HG02798 (cell line): ENCODE results near the gene C11orf68.
"Not testable (repeated sequence)": the region's sequence is repeated elsewhere in the genome, so short reads cannot be mapped to it uniquely, and the experiment has no call there.

ENCODE experiments used
- ATAC-seq: cut with Tn5 transposase; IDR thresholded peaks from one replicate; pipeline ENCODE4 v1.9.1; 2021; ENCODE audit warnings: mild to moderate bottlenecking; ENCODE audit not compliant: unreplicated experiment, poor library complexity

C11orf68 gene

GRCh38 chr11:65892661-65893317 is 26.1 kb downstream of the C11orf68 start:
- no peak for ATAC-seq

GRCh38 chr11:65892137-65892540 is 26.7 kb downstream of the C11orf68 start:
- ATAC-seq = not testable (repeated sequence)

GRCh38 chr11:65891219-65892136 is 27.4 kb downstream of the C11orf68 start:
- no peak for ATAC-seq

- peak; percentile 68 for ATAC-seq
Measured at GRCh38 chr11:65890324-65891218, 28.3 kb downstream of the C11orf68 start, which contains the start of gene CCDC85B. TSS of gene CCDC85B (plus strand) at chr11:65890673. CDS start at chr11:65890784, 111 bp downstream.

- ATAC-seq = peak; percentile 60
Measured at GRCh38 chr11:65888163-65888814, 30.6 kb downstream of the C11orf68 start, which contains the start of gene FIBP. TSS of gene FIBP (minus strand) at chr11:65888471. CDS start at chr11:65888418, 53 bp downstream.

- ATAC-seq = peak; percentile 0
Measured at GRCh38 chr11:65887723-65888162, 31.1 kb downstream of the C11orf68 start.

- no peak for ATAC-seq
Measured at GRCh38 chr11:65886826-65887722, 31.8 kb downstream of the C11orf68 start.

- ATAC-seq = no peak
Measured at GRCh38 chr11:65885808-65886536, 32.9 kb downstream of the C11orf68 start.

- no peak for ATAC-seq
Measured at GRCh38 chr11:65885231-65885630, 33.6 kb downstream of the C11orf68 start.

GRCh38 chr11:65884716-65885092 is 34.2 kb downstream of the C11orf68 start:
- ATAC-seq = no peak

- no peak for ATAC-seq
Measured at GRCh38 chr11:65883786-65884715, 34.8 kb downstream of the C11orf68 start.

GRCh38 chr11:65883058-65883761 is 35.7 kb downstream of the C11orf68 start:
- no peak for ATAC-seq

GRCh38 chr11:65882120-65883057 is 36.5 kb downstream of the C11orf68 start:
- ATAC-seq = no peak

- no peak for ATAC-seq
Measured at GRCh38 chr11:65880844-65881421, 37.9 kb downstream of the C11orf68 start.

GRCh38 chr11:65880027-65880426 is 38.8 kb downstream of the C11orf68 start:
- ATAC-seq = no peak
